Natural killer cell (primary cell): ENCODE results near the gene RELCH. TPM values are rescaled to one million over a fixed set of nuclear protein-coding genes. Genes with fewer than 3 reads are reported as not detected.

Source experiments
- ATAC-seq, 3 donors: fragments of 150-1000 bp in 2 of 3; fragments of 200-7000 bp in 1 of 3; cut with Tn5 transposase; 1 replicate in 1 of 3; 2 replicates in 2 of 3; pipeline ENCODE4 v1.10.0; 2021; ENCODE audit warnings: mild to moderate bottlenecking in 2 of 3, moderate library complexity in 2 of 3
- DNase-seq, 2 donors: peaks; one replicate each; pipeline versions ENCODE4 v3.0.0 to v3.0.0-alpha.2; 2013 to 2021; ENCODE audit warnings: mixed read lengths in 1 of 2
- H3K27ac ChIP-seq: one replicate; pipeline ENCODE4 v1.5.1; 2013; ENCODE audit warnings: mild to moderate bottlenecking, low read length
- H3K27me3 ChIP-seq: one replicate; pipeline ENCODE4 v1.6.1; 2013; ENCODE audit warnings: low read length; ENCODE audit not compliant: control insufficient read depth, insufficient read depth
- H3K36me3 ChIP-seq: one replicate; pipeline ENCODE4 v1.6.1; 2013; ENCODE audit warnings: low read length; ENCODE audit not compliant: control insufficient read depth, insufficient read depth
- H3K4me1 ChIP-seq: one replicate; pipeline ENCODE4 v1.6.1; 2013; ENCODE audit warnings: low read length; ENCODE audit not compliant: control insufficient read depth, insufficient read depth
- H3K4me3 ChIP-seq: one replicate; pipeline ENCODE4 v1.5.1; 2013; ENCODE audit warnings: low read length
- H3K9me3 ChIP-seq: one replicate; pipeline ENCODE4 v1.6.1; 2013; ENCODE audit warnings: low read length; ENCODE audit not compliant: control insufficient read depth, insufficient read depth
- H3K27ac Mint-ChIP-seq, 2 donors: one replicate each; pipeline ENCODE4 v1.8.0; 2022; ENCODE audit warnings: mild to moderate bottlenecking in 2 of 2, mixed read lengths in 2 of 2, moderate library complexity in 1 of 2
- H3K27me3 Mint-ChIP-seq, 2 donors: one replicate each; pipeline ENCODE4 v1.8.0; 2022; ENCODE audit warnings: low read depth in 2 of 2, mixed read lengths in 2 of 2
- H3K36me3 Mint-ChIP-seq: one replicate; pipeline ENCODE4 v1.8.0; 2022; ENCODE audit warnings: mixed read lengths
- H3K4me1 Mint-ChIP-seq, 2 donors: one replicate each; pipeline ENCODE4 v1.8.0; 2022; ENCODE audit warnings: mixed read lengths in 2 of 2
- H3K4me3 Mint-ChIP-seq: one replicate; pipeline ENCODE4 v1.8.0; 2022; ENCODE audit warnings: mild to moderate bottlenecking, moderate library complexity, mixed read lengths
- H3K9me3 Mint-ChIP-seq, 2 donors: one replicate each; pipeline ENCODE4 v1.8.0; 2022; ENCODE audit warnings: mixed read lengths in 2 of 2
- CTCF ChIP-seq: fragments of 200-600 bp; IDR thresholded peaks from one replicate; pipeline ENCODE4 v1.8.0; 2022; ENCODE audit warnings: antibody characterized with exemption
- WGBS: methylation state at CpG from one replicate; pipeline ENCODE4 v1.1.7; 2013; ENCODE audit warnings: missing lambda C conversion rate; ENCODE audit not compliant: insufficient coverage; 5-methylcytosine and 5-hydroxymethylcytosine counted together
- intact Hi-C: fragments of 100-400 bp; cut with micrococcal nuclease; formaldehyde crosslinking; loops from one replicate; pipeline ENCODE4 v1.14.2; 2022
- total RNA-seq, 4 donors: library from RNA; stranded (reverse); fragments of 120-200 nt in 1 of 4; gene quantifications; one replicate each; pipeline versions ENCODE4 v1.2.3 to v1.2.4, GENCODE V29; 2013 to 2022

Gene RELCH
- 10 to 100 TPM; 60.1 to 69.9 (median 63.9) TPM for total RNA-seq
- total RNA-seq (2013) = 105 TPM

- Histone ChIP-seq H3K9me3 (no peaks in the 10 kb centered on the region), H3K27me3 (no peaks in the 10 kb centered on the region), H3K4me3 (peak within 1 kb of the TSS; percentile 95), H3K36me3 (no peaks in the 10 kb centered on the region), H3K4me1 (peaks cover 20% of the 10 kb centered on the region), H3K27ac (peak within 1 kb of the TSS; percentile 74)
- no peaks in the 10 kb centered on the region for H3K9me3 Mint-ChIP-seq
- ATAC-seq (peak; percentile 90 to 99 (median 94)), DNase-seq (peak; percentile 85 to 98)
- no peaks in the 10 kb centered on the region for H3K27me3 Mint-ChIP-seq
- intact Hi-C loops = loop anchor here (1.0 to 10.0 kb wide), 3 partner anchors 340 to 528 kb away; partner anchors contain the start of gene PHLPP1
- WGBS = 0% methylated on average over 55 of the region's 55 CpGs
- H3K36me3 Mint-ChIP-seq = peaks cover 6% of the 10 kb centered on the region
- H3K27ac Mint-ChIP-seq = peak within 1 kb of the TSS; percentile 96 to 98
- no peak for TF ChIP-seq CTCF
- peaks cover 60 to 61% of the 10 kb centered on the region in 2 donors for H3K4me1 Mint-ChIP-seq
- peak within 1 kb of the TSS; percentile 100 for H3K4me3 Mint-ChIP-seq
Observed at GRCh38 chr18:62186774-62187542, at the start of gene RELCH, which contains the start of gene PIGN. RELCH (plus strand) TSS chr18:62187255; CDS start chr18:62187506, 251 bp downstream. PIGN (minus strand) TSS chr18:62187056; CDS start chr18:62161353, 25,703 bp downstream.

- no peaks in the 10 kb centered on the region for H3K4me1 ChIP-seq
- intact Hi-C loops = no loop called here
- no peak overlapping the region for H3K27ac ChIP-seq
- Mint-ChIP-seq H3K9me3 (no peaks in the 10 kb centered on the region), H3K27ac (no peak overlapping the region), H3K4me3 (no peak overlapping the region), H3K4me1 (no peaks in the 10 kb centered on the region), H3K27me3 (no peaks in the 10 kb centered on the region), H3K36me3 (no peaks in the 10 kb centered on the region)
- no CpG with 5 or more reads among the region's 2 CpGs for WGBS
- no peaks in the 10 kb centered on the region for H3K27me3 ChIP-seq
- no peaks in the 10 kb centered on the region for H3K9me3 ChIP-seq
- TF ChIP-seq CTCF = no peak
- peaks cover 23% of the 10 kb centered on the region for H3K36me3 ChIP-seq
- DNase-seq (no peak), ATAC-seq (no peak)
- no peak overlapping the region for H3K4me3 ChIP-seq
Observed at GRCh38 chr18:62138461-62139235, 48.4 kb upstream of the RELCH start.

GRCh38 chr18:62140259-62140658, 46.8 kb upstream of the RELCH start:
- peaks cover 32% of the 10 kb centered on the region for H3K36me3 ChIP-seq
- intact Hi-C loops = no loop called here
- no peaks in the 10 kb centered on the region for H3K36me3 Mint-ChIP-seq
- no peak overlapping the region for H3K4me3 Mint-ChIP-seq
- ATAC-seq (no peak), DNase-seq (no peak)
- no peaks in the 10 kb centered on the region for H3K9me3 Mint-ChIP-seq
- H3K27me3 ChIP-seq = no peaks in the 10 kb centered on the region
- no peaks in the 10 kb centered on the region for H3K4me1 Mint-ChIP-seq
- WGBS = no CpG with 5 or more reads among the region's 1 CpG
- no peak overlapping the region for H3K27ac Mint-ChIP-seq
- H3K4me1 ChIP-seq = no peaks in the 10 kb centered on the region
- no peak overlapping the region for H3K4me3 ChIP-seq
- no peak overlapping the region for H3K27ac ChIP-seq
- H3K27me3 Mint-ChIP-seq = no peaks in the 10 kb centered on the region
- no peak for TF ChIP-seq CTCF
- H3K9me3 ChIP-seq = no peaks in the 10 kb centered on the region
